Fibroblast of lung (primary cell): ENCODE data around the gene CD1D. TPM values are rescaled to one million over a fixed set of nuclear protein-coding genes. Genes with fewer than 3 reads are reported as not detected.
A peak's percentile ranks its signal among the peaks of the same experiment; 100 is the strongest.

ENCODE experiments used
- DNase-seq, 2 donors: peaks; one replicate each; pipeline versions ENCODE4 v3.0.0 to v3.0.0-alpha.2; 2010; ENCODE audit warnings: low read depth in 2 of 2
- H2AFZ ChIP-seq: 2 replicates; pipeline ENCODE4 v1.5.1; 2012; ENCODE audit warnings: low read length, control low read depth, inconsistent platforms
- H3K27ac ChIP-seq: 2 replicates; pipeline ENCODE4 v1.5.1; 2011; ENCODE audit warnings: low read length, control low read depth; ENCODE audit not compliant: insufficient read depth
- H3K27me3 ChIP-seq: 2 replicates; pipeline ENCODE4 v1.5.1; 2011; ENCODE audit warnings: mild to moderate bottlenecking, low read length; ENCODE audit not compliant: control insufficient read depth, insufficient read depth
- H3K36me3 ChIP-seq: 2 replicates; pipeline ENCODE4 v1.5.1; 2011; ENCODE audit warnings: low read length; ENCODE audit not compliant: control insufficient read depth, insufficient read depth
- H3K4me1 ChIP-seq: 2 replicates; pipeline ENCODE4 v1.5.1; 2011; ENCODE audit warnings: low read length; ENCODE audit not compliant: control insufficient read depth, insufficient read depth; ENCODE audit errors: extremely low read depth
- H3K4me2 ChIP-seq: 2 replicates; pipeline ENCODE4 v1.5.1; 2011; ENCODE audit warnings: low read length, control low read depth; ENCODE audit not compliant: insufficient read depth; ENCODE audit errors: extremely low read depth
- H3K4me3 ChIP-seq, 4 experiments: fragments of 200-600 bp in 1 of 4; sonication (generic) in 1 of 4; replicated peaks in 1 of 4; 2 replicates each; pipeline ENCODE4 v1.5.1; 2011 to 2016; ENCODE audit warnings: low read length in 4 of 4, low read depth in 3 of 4, mild to moderate bottlenecking in 3 of 4, control low read depth in 2 of 4, inconsistent platforms in 1 of 4, mixed read lengths in 1 of 4; ENCODE audit not compliant: insufficient read depth in 1 of 4; ENCODE audit errors: control extremely low read depth in 1 of 4
- H3K79me2 ChIP-seq: 2 replicates; pipeline ENCODE4 v1.5.1; 2012; ENCODE audit warnings: mild to moderate bottlenecking, low read length, inconsistent platforms; ENCODE audit not compliant: control insufficient read depth, insufficient read depth
- H3K9ac ChIP-seq: 2 replicates; pipeline ENCODE4 v1.5.1; 2011; ENCODE audit warnings: mild to moderate bottlenecking, low read length, control low read depth; ENCODE audit not compliant: insufficient read depth
- H3K9me3 ChIP-seq: 2 replicates; pipeline ENCODE4 v1.5.1; 2012; ENCODE audit warnings: low read depth, low read length; ENCODE audit not compliant: control insufficient read depth, insufficient read depth
- H4K20me1 ChIP-seq: 2 replicates; pipeline ENCODE4 v1.5.1; 2011; ENCODE audit warnings: low read length; ENCODE audit not compliant: control insufficient read depth, insufficient read depth; ENCODE audit errors: extremely low read depth
- CTCF ChIP-seq, 2 donors: IDR thresholded peaks in 1 of 2; conservative IDR thresholded peaks in 1 of 2; 1 replicate in 1 of 2; 2 replicates in 1 of 2; pipeline ENCODE4 v1.5.1; 2011 to 2012; ENCODE audit warnings: low read length in 2 of 2, control low read depth in 1 of 2, inconsistent platforms in 1 of 2, low read depth in 1 of 2, mild to moderate bottlenecking in 1 of 2
- EZH2 ChIP-seq: IDR thresholded peaks from 2 replicates; pipeline ENCODE4 v1.5.1; 2012; ENCODE audit warnings: low read length, control low read depth, mild to moderate bottlenecking; ENCODE audit errors: missing control alignments
- polyA plus RNA-seq, 2 donors: library from polyadenylated mRNA; depleted of rRNA in 1 of 2; stranded (reverse) in 1 of 2; unstranded in 1 of 2; fragments of >200 nt; gene quantifications; 2 replicates each; pipeline ENCODE4 v1.2.1, GENCODE V29; 2011 to 2012; ENCODE audit warnings: missing spikeins in 1 of 2
- total RNA-seq: library from RNA; depleted of rRNA; stranded (reverse); fragments of >200 nt; gene quantifications from 2 replicates; pipeline ENCODE4 v1.2.1, GENCODE V29; 2014

CD1D gene
- total and polyA plus RNA-seq, 2 donors (not counting 1 experiment from before 2014, with no cell fraction given), result 0.66 TPM; not detected in 1

GRCh38 chr1:158149175-158149574, 31.5 kb upstream of the CD1D start:
- no peaks in the 10 kb centered on the region for H3K9me3 ChIP-seq
- H3K4me1 ChIP-seq, result no peaks in the 10 kb centered on the region
- H3K79me2 ChIP-seq, result no peaks in the 10 kb centered on the region
- H3K36me3 ChIP-seq, result no peaks in the 10 kb centered on the region
- peak overlapping the region; percentile 94 for H3K4me2 ChIP-seq
- DNase-seq, result no peak
- H4K20me1 ChIP-seq, result no peaks in the 10 kb centered on the region
- H3K4me3 ChIP-seq, result peak overlapping the region; percentile 32 to 63 (median 52)
- peak overlapping the region; percentile 92 for H2AFZ ChIP-seq
- TF ChIP-seq CTCF (conservative IDR thresholded peaks at IDR 0.05 in 1 of 2, IDR thresholded peaks at IDR 0.05 in 1 of 2; ENCODE audit: low read depth in 1 of 2, low read length in 2 of 2), result no peak
- H3K27ac ChIP-seq, result peak overlapping the region; percentile 22
- no peaks in the 10 kb centered on the region for H3K27me3 ChIP-seq
- no peak overlapping the region for H3K9ac ChIP-seq

GRCh38 chr1:158149577-158150269, 31.0 kb upstream of the CD1D start:
- H3K79me2 ChIP-seq, result no peaks in the 10 kb centered on the region
- H3K36me3 ChIP-seq, result no peaks in the 10 kb centered on the region
- no peak for TF ChIP-seq EZH2
- TF ChIP-seq CTCF (conservative IDR thresholded peaks at IDR 0.05 in 1 of 2, IDR thresholded peaks at IDR 0.05 in 1 of 2; ENCODE audit: low read depth in 1 of 2, low read length in 2 of 2), result no peak
- H3K4me2 ChIP-seq, result peak overlapping the region; percentile 94
- no peaks in the 10 kb centered on the region for H3K27me3 ChIP-seq
- H4K20me1 ChIP-seq, result no peaks in the 10 kb centered on the region
- no peaks in the 10 kb centered on the region for H3K9me3 ChIP-seq
- peak overlapping the region; percentile 99 for H2AFZ ChIP-seq
- DNase-seq, result peak; percentile 91 to 97
- peak overlapping the region; percentile 22 for H3K27ac ChIP-seq
- no peak overlapping the region for H3K9ac ChIP-seq
- peak overlapping the region; percentile 32 to 63 (median 54) for H3K4me3 ChIP-seq
- no peaks in the 10 kb centered on the region for H3K4me1 ChIP-seq

GRCh38 chr1:158150523-158150922, 30.2 kb upstream of the CD1D start:
- Histone ChIP-seq H3K4me3 (no peak overlapping the region), H2AFZ (peak overlapping the region; percentile 99), H3K4me2 (no peak overlapping the region)

More at GRCh38 chr1:158150523-158150922, 30.2 kb upstream of the CD1D start:
- Histone ChIP-seq H3K9me3 (no peaks in the 10 kb centered on the region), H3K9ac (no peak overlapping the region), H3K4me1 (no peaks in the 10 kb centered on the region), H4K20me1 (no peaks in the 10 kb centered on the region), H3K36me3 (no peaks in the 10 kb centered on the region), H3K79me2 (no peaks in the 10 kb centered on the region), H3K27me3 (no peaks in the 10 kb centered on the region), H3K27ac (no peak overlapping the region)
- DNase-seq, result no peak
- no peak for TF ChIP-seq EZH2
- no peak for TF ChIP-seq CTCF (conservative IDR thresholded peaks at IDR 0.05 in 1 of 2, IDR thresholded peaks at IDR 0.05 in 1 of 2; ENCODE audit: low read depth in 1 of 2, low read length in 2 of 2)
